GM21576 (cell line): ENCODE measurements around the gene IDI1.
"Not testable (repeated sequence)": the region's sequence is repeated elsewhere in the genome, so short reads cannot be mapped to it uniquely, and the experiment has no call there.

Source experiments
- ATAC-seq: cut with Tn5 transposase; IDR thresholded peaks from one replicate; pipeline ENCODE4 v1.9.1; 2021; ENCODE audit warnings: mild to moderate bottlenecking, moderate library complexity; ENCODE audit not compliant: unreplicated experiment

IDI1 gene

GRCh38 chr10:1048732-1049424 is at the start of gene IDI1:
TSS of gene IDI1 (minus strand) at chr10:1049119. CDS start at chr10:1049003, 116 bp downstream.
- ATAC-seq = peak; percentile 81

- ATAC-seq = no peak
Measured at GRCh38 chr10:1097436-1097835, 48.5 kb upstream of the IDI1 start.

GRCh38 chr10:1096287-1096889 is 47.5 kb upstream of the IDI1 start:
- no peak for ATAC-seq

GRCh38 chr10:1095498-1095897 is 46.6 kb upstream of the IDI1 start:
- no peak for ATAC-seq

- peak; percentile 60 for ATAC-seq
Measured at GRCh38 chr10:1094112-1095057, 45.5 kb upstream of the IDI1 start.

- no peak for ATAC-seq
Measured at GRCh38 chr10:1093696-1094095, 44.8 kb upstream of the IDI1 start.

- no peak for ATAC-seq
Measured at GRCh38 chr10:1090696-1091095, 41.8 kb upstream of the IDI1 start.

GRCh38 chr10:1089017-1089689 is 40.2 kb upstream of the IDI1 start:
- ATAC-seq = no peak

- ATAC-seq = no peak
Measured at GRCh38 chr10:1086787-1087186, 37.9 kb upstream of the IDI1 start.

- ATAC-seq = no peak
Measured at GRCh38 chr10:1085258-1085657, 36.3 kb upstream of the IDI1 start.

GRCh38 chr10:1084011-1084950 is 35.4 kb upstream of the IDI1 start:
- no peak for ATAC-seq

- no peak for ATAC-seq
Measured at GRCh38 chr10:1083581-1083980, 34.7 kb upstream of the IDI1 start.

GRCh38 chr10:1078668-1079067 is 29.7 kb upstream of the IDI1 start:
- ATAC-seq = no peak

- ATAC-seq = no peak
Measured at GRCh38 chr10:1074748-1075308, 25.9 kb upstream of the IDI1 start.

- no peak for ATAC-seq
Measured at GRCh38 chr10:1074052-1074747, 25.3 kb upstream of the IDI1 start.

GRCh38 chr10:1070919-1071318 is 22.0 kb upstream of the IDI1 start:
- ATAC-seq = no peak

GRCh38 chr10:1068380-1069361 is 19.8 kb upstream of the IDI1 start:
- ATAC-seq = no peak

GRCh38 chr10:1066734-1067133 is 17.8 kb upstream of the IDI1 start:
- ATAC-seq = not testable (repeated sequence)
